H9 (cell line): Measurements from ENCODE around the gene NCCRP1. TPM values are rescaled to one million over a fixed set of nuclear protein-coding genes. Genes with fewer than 3 reads are reported as not detected.
A peak's percentile ranks its signal among the peaks of the same experiment; 100 is the strongest.

Experiments used
- DNase-seq: peaks from one replicate; pipeline ENCODE4 v3.0.0-alpha.2; 2017
- H2AFZ ChIP-seq: one replicate; pipeline ENCODE4 v1.6.1; 2013; ENCODE audit warnings: mild to moderate bottlenecking, low read length, control low read depth, moderate library complexity
- H2AK5ac ChIP-seq: 2 replicates; pipeline ENCODE4 v1.6.1; 2013; ENCODE audit warnings: low read length, control low read depth, mixed read lengths; ENCODE audit not compliant: insufficient read length
- H2BK120ac ChIP-seq: one replicate; pipeline ENCODE4 v1.6.1; 2013; ENCODE audit warnings: low read depth, mild to moderate bottlenecking, low read length, control low read depth, inconsistent platforms; ENCODE audit not compliant: poor library complexity, severe bottlenecking
- H2BK12ac ChIP-seq: 2 replicates; pipeline ENCODE4 v1.6.1; 2013; ENCODE audit warnings: low read length, control low read depth, mixed read lengths, low read depth; ENCODE audit not compliant: insufficient read length
- H2BK15ac ChIP-seq: 2 replicates; pipeline ENCODE4 v1.6.1; 2013; ENCODE audit warnings: low read depth, low read length, control low read depth
- H2BK20ac ChIP-seq: one replicate; pipeline ENCODE4 v1.6.1; 2013; ENCODE audit warnings: low read depth, mild to moderate bottlenecking, low read length, control low read depth, inconsistent platforms; ENCODE audit not compliant: poor library complexity, severe bottlenecking
- H2BK5ac ChIP-seq: 2 replicates; pipeline ENCODE4 v1.6.1; 2013; ENCODE audit warnings: low read length, control low read depth, mixed read lengths; ENCODE audit not compliant: insufficient read length
- H3K14ac ChIP-seq: 2 replicates; pipeline ENCODE4 v1.6.1; 2013; ENCODE audit warnings: low read length, control low read depth; ENCODE audit not compliant: insufficient read depth
- H3K18ac ChIP-seq: 2 replicates; pipeline ENCODE4 v1.6.1; 2013; ENCODE audit warnings: low read depth, mild to moderate bottlenecking, mixed read lengths, low read length, control low read depth; ENCODE audit not compliant: insufficient read length
- H3K23ac ChIP-seq: 2 replicates; pipeline ENCODE4 v1.6.1; 2013; ENCODE audit warnings: low read length, control low read depth, mixed read lengths, low read depth; ENCODE audit not compliant: insufficient read length
- H3K23me2 ChIP-seq: 2 replicates; pipeline ENCODE4 v1.6.1; 2013; ENCODE audit warnings: low read depth, mild to moderate bottlenecking, mixed read lengths, low read length, control low read depth; ENCODE audit not compliant: insufficient read length, poor library complexity, severe bottlenecking
- H3K27ac ChIP-seq: 2 replicates; pipeline ENCODE4 v1.5.1; 2013; ENCODE audit warnings: low read length, control low read depth, mixed read lengths, low read depth; ENCODE audit not compliant: insufficient read length
- H3K27me3 ChIP-seq: 2 replicates; pipeline ENCODE4 v1.6.1; 2013; ENCODE audit warnings: low read length, control low read depth, inconsistent platforms; ENCODE audit not compliant: insufficient read depth
- H3K4ac ChIP-seq: 2 replicates; pipeline ENCODE4 v1.6.1; 2013; ENCODE audit warnings: low read depth, mild to moderate bottlenecking, control low read depth, inconsistent platforms, low read length, moderate library complexity
- H3K4me1 ChIP-seq: 2 replicates; pipeline ENCODE4 v1.6.1; 2013; ENCODE audit warnings: low read length, control low read depth, inconsistent platforms; ENCODE audit not compliant: insufficient read depth
- H3K4me2 ChIP-seq: 2 replicates; pipeline ENCODE4 v1.6.1; 2013; ENCODE audit warnings: low read length, control low read depth, mixed read lengths; ENCODE audit not compliant: insufficient read length, insufficient read depth
- H3K56ac ChIP-seq: 2 replicates; pipeline ENCODE4 v1.6.1; 2013; ENCODE audit warnings: low read depth, mild to moderate bottlenecking, mixed read lengths, low read length, control low read depth; ENCODE audit not compliant: insufficient read length
- H3K79me1 ChIP-seq: 2 replicates; pipeline ENCODE4 v1.6.1; 2013; ENCODE audit warnings: low read depth, mild to moderate bottlenecking, moderate library complexity, low read length, control low read depth, inconsistent platforms; ENCODE audit not compliant: insufficient read depth, poor library complexity, severe bottlenecking
- H3K79me2 ChIP-seq: 2 replicates; pipeline ENCODE4 v1.6.1; 2013; ENCODE audit warnings: low read length, control low read depth, inconsistent platforms; ENCODE audit not compliant: insufficient read depth
- H3K9ac ChIP-seq: 2 replicates; pipeline ENCODE4 v1.6.1; 2013; ENCODE audit warnings: low read length, control low read depth, mixed read lengths; ENCODE audit not compliant: insufficient read length; ENCODE audit errors: extremely low read depth
- H3K9me3 ChIP-seq: one replicate; pipeline ENCODE4 v1.6.1; 2013; ENCODE audit warnings: low read depth, low read length, inconsistent platforms; ENCODE audit not compliant: control insufficient read depth
- H3T11ph ChIP-seq: one replicate; pipeline ENCODE4 v1.6.1; 2013; ENCODE audit warnings: mild to moderate bottlenecking, low read length, control low read depth, inconsistent platforms
- H4K20me1 ChIP-seq: one replicate; pipeline ENCODE4 v1.6.1; 2013; ENCODE audit not compliant: control insufficient read depth, insufficient read length, insufficient read depth
- H4K5ac ChIP-seq: 2 replicates; pipeline ENCODE4 v1.6.1; 2013; ENCODE audit warnings: low read depth, mild to moderate bottlenecking, mixed read lengths, low read length, control low read depth; ENCODE audit not compliant: insufficient read length
- H4K8ac ChIP-seq: replicated peaks from 2 replicates; pipeline ENCODE4 v1.6.1; 2013; ENCODE audit warnings: low read length, control low read depth, mixed read lengths, low read depth; ENCODE audit not compliant: insufficient read length
- H4K91ac ChIP-seq: 2 replicates; pipeline ENCODE4 v1.6.1; 2013; ENCODE audit warnings: low read depth, mild to moderate bottlenecking, moderate library complexity, mixed read lengths, low read length, control low read depth; ENCODE audit not compliant: insufficient read length
- H3K27ac Mint-ChIP-seq, 3 experiments: 2 replicates in 2 of 3; 3 replicates in 1 of 3; pipeline ENCODE4 v1.8.0; 2020 to 2021; ENCODE audit warnings: mixed read lengths in 3 of 3, mild to moderate bottlenecking in 1 of 3, moderate library complexity in 1 of 3
- H3K27me3 Mint-ChIP-seq: 2 replicates; pipeline ENCODE4 v1.8.0; 2021; ENCODE audit warnings: low read depth, mild to moderate bottlenecking, moderate library complexity, mixed read lengths
- H3K36me3 Mint-ChIP-seq, 3 experiments: 2 replicates in 2 of 3; 3 replicates in 1 of 3; pipeline ENCODE4 v1.8.0; 2020 to 2021; ENCODE audit warnings: low read depth in 3 of 3, mixed read lengths in 3 of 3; ENCODE audit not compliant: insufficient read depth in 1 of 3
- H3K4me1 Mint-ChIP-seq, 2 experiments: 2 replicates each; pipeline ENCODE4 v1.8.0; 2020; ENCODE audit warnings: mixed read lengths in 2 of 2
- H3K4me3 Mint-ChIP-seq, 2 experiments: 2 replicates in 1 of 2; 3 replicates in 1 of 2; pipeline ENCODE4 v1.8.0; 2020 to 2021; ENCODE audit warnings: mild to moderate bottlenecking in 2 of 2, mixed read lengths in 2 of 2, moderate library complexity in 1 of 2
- H3K9me3 Mint-ChIP-seq, 2 experiments: 2 replicates in 1 of 2; 3 replicates in 1 of 2; pipeline ENCODE4 v1.8.0; 2020; ENCODE audit warnings: mild to moderate bottlenecking in 2 of 2, mixed read lengths in 2 of 2, moderate library complexity in 1 of 2
- WGBS: extraction: QIAGEN DNeasy Blood & Tissue Kit; methylation state at CpG from one replicate; pipeline ENCODE4 v1.1.7; 2013; ENCODE audit warnings: missing lambda C conversion rate, low lambda C conversion rate, mixed read lengths; ENCODE audit not compliant: insufficient read length; ENCODE audit errors: extremely low coverage; 5-methylcytosine and 5-hydroxymethylcytosine counted together
- total RNA-seq: library from RNA; stranded (reverse); gene quantifications from 2 replicates; pipeline ENCODE4 v1.2.1, GENCODE V29; 2021
- TF ChIP-seq, protein P1 (sequence below): fragments of 200-600 bp; sonication (generic); conservative IDR thresholded peaks from 3 replicates; pipeline ENCODE4 v1.8.0; 2021; ENCODE audit warnings: antibody characterized with exemption, mild to moderate bottlenecking

NCCRP1 gene
- total RNA-seq, 1 experiment from 2014 or later: 1.9 TPM

DNA sequence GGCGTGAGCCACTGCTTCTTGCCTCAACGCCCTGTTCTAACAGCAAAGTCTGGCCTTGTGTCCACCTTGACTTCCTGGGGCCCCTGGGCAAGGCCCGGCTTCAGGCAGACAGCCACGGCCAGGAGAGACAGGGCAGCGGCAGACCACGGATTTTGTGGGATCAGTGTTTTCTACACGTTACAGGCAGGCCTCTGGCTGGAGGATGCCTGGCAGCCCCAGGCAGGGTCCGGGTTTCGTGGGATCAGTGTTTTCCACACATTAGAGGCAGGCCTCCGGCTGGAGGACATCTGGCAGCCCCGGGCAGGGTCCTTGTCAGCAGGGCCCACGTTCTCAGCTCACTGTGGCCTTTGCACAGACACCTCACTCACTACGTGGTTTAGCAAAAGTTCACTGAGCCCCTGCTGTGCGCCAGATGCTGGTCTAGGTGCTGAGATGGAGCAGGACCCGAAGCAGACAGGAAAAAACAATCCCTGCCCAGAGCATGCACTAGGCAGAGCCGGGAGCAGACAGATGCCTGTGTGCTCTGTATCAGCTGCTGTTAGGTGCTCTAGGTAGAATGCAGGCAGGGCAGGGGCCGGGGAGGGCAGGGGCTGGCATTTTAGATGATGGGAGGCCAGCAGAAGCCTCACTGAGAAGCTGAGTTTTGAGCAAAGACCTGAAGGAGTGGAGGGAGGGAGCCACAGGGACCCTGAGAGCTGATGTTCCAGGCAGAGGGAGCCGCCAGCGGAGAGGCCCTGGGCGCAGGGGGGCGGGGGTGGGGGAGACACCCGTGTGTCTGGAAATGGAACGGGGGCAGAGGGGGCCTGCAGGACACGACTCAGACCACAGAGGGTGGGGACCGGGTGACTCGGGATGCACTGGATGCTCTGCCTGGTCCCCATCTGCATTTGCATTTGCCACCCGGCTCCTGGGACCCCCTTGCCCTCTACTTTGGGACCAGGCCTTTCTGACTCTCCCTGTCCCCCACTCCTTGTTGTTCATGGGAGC, 25.0 kb upstream of the NCCRP1 start:
- Histone ChIP-seq H3T11ph (no peak overlapping the region), H2AFZ (no peak overlapping the region), H3K18ac (no peak overlapping the region), H2BK15ac (no peak overlapping the region), H3K79me1 (no peaks in the 10 kb centered on the region), H4K20me1 (no peaks in the 10 kb centered on the region), H3K4me2 (no peak overlapping the region), H4K8ac (no peak overlapping the region), H3K27me3 (no peaks in the 10 kb centered on the region), H3K23ac (no peak overlapping the region), H3K23me2 (peaks cover 3% of the 10 kb centered on the region), H2BK5ac (no peak overlapping the region), H3K9ac (no peak overlapping the region), H3K4me1 (no peaks in the 10 kb centered on the region; the same call in 1 of the 2 replicates), H2BK12ac (no peak overlapping the region), H2AK5ac (no peak overlapping the region), H2BK120ac (no peak overlapping the region), H3K56ac (no peak overlapping the region), H3K79me2 (no peaks in the 10 kb centered on the region), H2BK20ac (no peak overlapping the region), H3K14ac (no peak overlapping the region), H4K91ac (no peak overlapping the region), H3K4ac (no peak overlapping the region), H4K5ac (no peak overlapping the region), H3K27ac (no peak overlapping the region), H3K9me3 (no peaks in the 10 kb centered on the region)
- Mint-ChIP-seq H3K4me1 (peaks cover 13 to 21% of the 10 kb centered on the region in 2 experiments), H3K27ac (peak overlapping the region in 1 of 3 experiments; percentile 78; a peak in 4 of 7 replicates), H3K27me3 (no peaks in the 10 kb centered on the region), H3K36me3 (peaks cover 2 to 33% (median 23%) of the 10 kb centered on the region in 3 experiments; a peak in 6 of 7 replicates), H3K9me3 (no peaks in the 10 kb centered on the region), H3K4me3 (no peak overlapping the region)
- WGBS: no CpG with 5 or more reads among the region's 27 CpGs
- DNase-seq: no peak
- TF ChIP-seq, protein P1, sequence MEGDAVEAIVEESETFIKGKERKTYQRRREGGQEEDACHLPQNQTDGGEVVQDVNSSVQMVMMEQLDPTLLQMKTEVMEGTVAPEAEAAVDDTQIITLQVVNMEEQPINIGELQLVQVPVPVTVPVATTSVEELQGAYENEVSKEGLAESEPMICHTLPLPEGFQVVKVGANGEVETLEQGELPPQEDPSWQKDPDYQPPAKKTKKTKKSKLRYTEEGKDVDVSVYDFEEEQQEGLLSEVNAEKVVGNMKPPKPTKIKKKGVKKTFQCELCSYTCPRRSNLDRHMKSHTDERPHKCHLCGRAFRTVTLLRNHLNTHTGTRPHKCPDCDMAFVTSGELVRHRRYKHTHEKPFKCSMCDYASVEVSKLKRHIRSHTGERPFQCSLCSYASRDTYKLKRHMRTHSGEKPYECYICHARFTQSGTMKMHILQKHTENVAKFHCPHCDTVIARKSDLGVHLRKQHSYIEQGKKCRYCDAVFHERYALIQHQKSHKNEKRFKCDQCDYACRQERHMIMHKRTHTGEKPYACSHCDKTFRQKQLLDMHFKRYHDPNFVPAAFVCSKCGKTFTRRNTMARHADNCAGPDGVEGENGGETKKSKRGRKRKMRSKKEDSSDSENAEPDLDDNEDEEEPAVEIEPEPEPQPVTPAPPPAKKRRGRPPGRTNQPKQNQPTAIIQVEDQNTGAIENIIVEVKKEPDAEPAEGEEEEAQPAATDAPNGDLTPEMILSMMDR: no peak
